PC-3 (cell line): ENCODE measurements around the gene CRYGB.

Source experiments
- CTCF ChIP-seq: fragments of 300-600 bp; sonication (generic); conservative IDR thresholded peaks from 2 replicates; pipeline ENCODE4 v1.5.1; 2017; ENCODE audit warnings: antibody characterized with exemption, low read depth, mild to moderate bottlenecking, low read length
- EZH2 ChIP-seq: fragments of 300-600 bp; sonication (generic); IDR thresholded peaks from one replicate; pipeline ENCODE4 v1.6.1; 2017; ENCODE audit warnings: antibody characterized with exemption, mild to moderate bottlenecking, low read length; ENCODE audit not compliant: unreplicated experiment

GRCh38 chr2:208099682-208100470 is 46.1 kb downstream of the CRYGB start:
- TF ChIP-seq CTCF (no peak), EZH2 (no peak)
